Stimulated activated CD8-positive, alpha-beta memory T cell treated with anti-CD3 and anti-CD28 coated beads, Interleukin-12 subunit alpha, Interleukin-12 subunit beta, amount 100 ng/mL, for 24 hours (primary cell): ENCODE data around the gene DCLK3.

Experiments
- DNase-seq: peaks from one replicate; pipeline ENCODE4 v3.0.0-alpha.2; 2020; ENCODE audit errors: extremely low read depth

Gene DCLK3, protein sequence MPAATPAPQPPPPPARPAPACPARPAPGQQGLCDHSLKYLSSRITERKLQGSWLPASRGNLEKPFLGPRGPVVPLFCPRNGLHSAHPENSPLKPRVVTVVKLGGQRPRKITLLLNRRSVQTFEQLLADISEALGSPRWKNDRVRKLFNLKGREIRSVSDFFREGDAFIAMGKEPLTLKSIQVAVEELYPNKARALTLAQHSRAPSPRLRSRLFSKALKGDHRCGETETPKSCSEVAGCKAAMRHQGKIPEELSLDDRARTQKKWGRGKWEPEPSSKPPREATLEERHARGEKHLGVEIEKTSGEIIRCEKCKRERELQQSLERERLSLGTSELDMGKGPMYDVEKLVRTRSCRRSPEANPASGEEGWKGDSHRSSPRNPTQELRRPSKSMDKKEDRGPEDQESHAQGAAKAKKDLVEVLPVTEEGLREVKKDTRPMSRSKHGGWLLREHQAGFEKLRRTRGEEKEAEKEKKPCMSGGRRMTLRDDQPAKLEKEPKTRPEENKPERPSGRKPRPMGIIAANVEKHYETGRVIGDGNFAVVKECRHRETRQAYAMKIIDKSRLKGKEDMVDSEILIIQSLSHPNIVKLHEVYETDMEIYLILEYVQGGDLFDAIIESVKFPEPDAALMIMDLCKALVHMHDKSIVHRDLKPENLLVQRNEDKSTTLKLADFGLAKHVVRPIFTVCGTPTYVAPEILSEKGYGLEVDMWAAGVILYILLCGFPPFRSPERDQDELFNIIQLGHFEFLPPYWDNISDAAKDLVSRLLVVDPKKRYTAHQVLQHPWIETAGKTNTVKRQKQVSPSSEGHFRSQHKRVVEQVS

GRCh38 chr3:36763850-36764703, at the start of gene DCLK3:
TSS of gene DCLK3 (minus strand) at chr3:36764553. CDS start at chr3:36764263, 290 bp downstream.
- DNase-seq: no peak

GRCh38 chr3:36813305-36813704, 49.0 kb upstream of the DCLK3 start:
- no peak for DNase-seq

DNA sequence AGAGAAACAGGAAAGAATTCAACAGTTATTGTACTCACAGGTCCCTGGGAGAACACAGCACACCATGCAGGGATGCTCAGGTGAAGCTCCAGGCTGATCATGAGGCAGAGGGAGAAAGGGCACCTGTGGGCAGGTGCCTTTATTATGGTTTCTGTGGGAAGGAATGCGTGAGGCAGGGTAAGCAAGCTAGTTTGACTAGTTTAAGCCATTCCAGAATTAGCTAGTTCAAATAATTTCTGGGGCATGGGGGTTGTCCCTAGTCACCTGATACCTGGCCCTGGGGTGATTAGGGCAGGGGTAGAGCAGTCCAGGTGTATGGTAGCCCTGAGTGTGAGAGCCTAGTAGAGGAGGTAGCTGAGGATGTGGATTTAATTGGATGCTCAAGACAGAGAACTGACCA, 47.9 kb upstream of the DCLK3 start:
- DNase-seq: no peak

- DNase-seq: no peak
Measured at GRCh38 chr3:36811768-36812167, 47.4 kb upstream of the DCLK3 start.

GRCh38 chr3:36804295-36805055, 40.1 kb upstream of the DCLK3 start:
- no peak for DNase-seq

GRCh38 chr3:36803091-36803791, 38.9 kb upstream of the DCLK3 start:
- no peak for DNase-seq

DNA sequence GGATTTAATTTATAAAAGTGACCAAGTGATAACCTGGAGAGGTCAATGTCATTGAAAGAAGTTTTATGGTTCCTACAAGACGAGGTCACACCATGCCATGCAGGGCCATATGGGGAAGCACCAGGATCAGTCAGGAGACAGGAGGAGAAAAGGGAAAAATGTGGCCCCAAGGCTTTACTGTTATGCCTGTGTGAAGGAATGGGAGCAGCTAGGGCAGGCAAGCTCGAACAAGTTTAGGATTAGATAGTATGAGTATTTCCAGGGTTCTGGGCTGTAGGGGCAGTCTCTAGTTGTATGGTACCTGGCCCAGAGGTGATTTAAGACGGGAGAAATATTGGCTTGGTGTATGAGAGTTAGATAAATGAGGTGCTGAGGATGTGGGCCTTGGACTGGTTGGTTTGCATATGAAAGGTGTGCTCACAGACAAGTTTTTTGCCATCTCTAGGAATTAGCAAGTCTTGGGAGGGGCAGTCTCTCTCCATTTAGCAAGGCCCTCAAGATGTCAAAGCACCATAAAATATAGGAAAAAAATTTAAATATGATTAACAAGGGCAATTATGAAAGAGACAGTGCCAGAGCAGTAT, 36.3 kb upstream of the DCLK3 start:
- DNase-seq: no peak

DNA sequence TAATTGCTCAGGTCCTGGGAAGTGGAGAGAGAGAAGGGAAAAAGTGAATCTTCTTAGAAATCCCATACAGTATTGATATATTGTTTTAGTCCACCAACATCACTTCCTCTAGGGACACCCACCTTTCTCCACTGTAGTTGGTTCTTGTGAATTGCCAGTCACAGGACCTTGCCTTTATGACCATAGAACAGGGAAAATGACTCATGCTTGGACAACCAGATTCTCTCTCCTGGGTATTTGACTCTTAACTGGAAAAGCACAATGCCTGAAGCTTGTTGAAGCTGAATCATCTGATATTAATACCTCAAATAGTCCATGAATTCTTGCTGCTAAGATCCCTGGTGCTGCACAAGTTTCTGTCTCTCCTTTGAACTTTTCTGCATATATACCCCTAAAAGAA, 32.5 kb upstream of the DCLK3 start:
- no peak for DNase-seq

DNA sequence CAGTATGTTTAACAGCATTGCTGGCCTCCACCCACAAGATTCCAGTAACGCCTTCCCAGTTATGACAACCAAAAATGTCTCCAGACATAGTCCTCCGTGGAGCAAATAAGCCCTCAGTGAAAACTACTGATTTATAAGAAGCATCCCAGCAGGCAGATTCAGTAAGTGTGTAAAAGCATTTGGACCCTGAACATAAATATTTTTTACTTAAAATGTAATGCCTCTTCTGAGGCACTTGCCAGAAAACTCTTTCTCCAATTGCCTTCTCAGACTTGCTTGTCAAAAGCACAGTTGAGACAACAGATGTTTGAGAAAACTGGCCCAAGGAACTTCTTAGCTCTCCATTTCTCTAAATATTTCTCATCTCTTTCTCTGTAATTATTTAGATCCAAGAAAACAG, 31.8 kb upstream of the DCLK3 start:
- no peak for DNase-seq

- DNase-seq: no peak
Measured at GRCh38 chr3:36795622-36796021, 31.3 kb upstream of the DCLK3 start.

DNA sequence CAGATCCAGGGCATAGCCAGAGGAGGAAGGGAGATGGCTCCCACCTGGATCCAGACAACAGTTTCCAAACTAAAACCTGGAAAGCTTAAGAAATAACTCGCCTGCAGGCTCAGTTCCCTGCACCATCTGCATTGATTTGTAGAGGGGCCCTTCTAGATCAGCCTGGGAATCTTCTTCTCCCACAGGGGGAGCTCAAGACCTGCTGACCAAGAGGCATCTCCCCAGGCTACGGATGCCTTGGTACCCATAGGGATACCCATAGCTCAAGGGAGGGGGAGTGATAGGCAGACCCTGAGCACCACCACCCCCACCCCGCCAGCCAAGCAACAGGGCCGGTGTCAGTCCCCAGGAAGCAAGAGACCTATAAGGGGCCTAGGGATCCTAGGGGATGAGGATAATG, 28.0 kb upstream of the DCLK3 start:
- DNase-seq: no peak

DNA sequence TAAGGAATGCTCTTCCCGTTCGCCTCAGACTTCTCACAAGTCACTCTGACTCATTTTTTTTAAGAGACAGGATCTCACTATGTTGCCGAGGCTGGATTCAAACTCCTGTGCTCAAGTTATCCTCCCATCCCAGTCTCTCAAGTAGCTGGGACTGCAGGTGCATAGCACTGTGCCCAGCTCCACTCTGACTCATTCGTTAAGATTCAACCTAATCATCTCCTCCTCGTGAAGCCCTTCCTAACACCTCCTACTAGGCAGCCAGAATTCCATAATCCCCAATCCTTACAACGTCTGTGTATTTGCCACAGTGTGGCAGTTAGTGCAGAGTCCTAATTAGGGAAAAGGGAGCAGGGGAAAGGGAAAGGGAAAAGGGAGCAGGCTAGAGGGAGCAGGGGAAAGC, 26.4 kb upstream of the DCLK3 start:
- DNase-seq: no peak

GRCh38 chr3:36786921-36787890, 22.9 kb upstream of the DCLK3 start:
- no peak for DNase-seq

- DNase-seq: no peak
Measured at GRCh38 chr3:36784138-36784635, 19.8 kb upstream of the DCLK3 start.

DNA sequence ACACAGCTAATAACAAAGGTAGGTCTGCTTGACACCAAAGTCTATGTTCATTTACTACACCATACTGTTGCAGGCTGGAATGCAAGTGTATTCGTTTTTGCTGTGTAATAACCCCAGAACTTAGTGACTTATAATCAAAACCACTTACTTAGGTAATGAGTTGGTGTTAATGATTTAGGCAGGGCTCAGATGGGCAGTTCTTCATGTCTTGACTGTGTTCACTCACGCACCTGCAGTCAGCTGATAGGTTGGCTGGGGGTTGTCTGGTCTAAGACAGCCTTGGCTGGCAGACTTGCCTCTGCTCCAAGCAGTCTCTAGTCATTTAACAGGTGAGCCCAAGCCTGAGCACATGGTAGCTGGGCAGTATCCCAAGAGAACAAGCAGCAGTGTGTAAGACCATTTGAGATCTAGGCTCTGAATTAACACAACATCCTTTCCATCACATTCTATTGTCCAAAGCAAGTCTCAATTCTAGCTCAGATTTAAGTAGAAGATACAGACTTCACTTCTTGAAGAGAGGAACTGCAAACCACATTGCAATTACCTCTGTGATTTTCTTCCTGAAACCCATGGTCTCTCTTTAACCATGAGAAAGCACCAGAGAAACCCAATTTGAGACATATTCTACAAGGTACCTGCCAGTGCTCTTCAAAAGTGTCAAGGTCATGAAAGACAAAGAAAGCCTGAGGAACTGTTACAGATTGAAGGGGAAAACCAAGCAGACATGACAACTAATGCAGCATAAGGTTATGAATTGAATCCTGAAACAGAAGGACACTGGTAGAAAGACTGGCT, 13.3 kb upstream of the DCLK3 start:
- no peak for DNase-seq

GRCh38 chr3:36776436-36776835, 12.1 kb upstream of the DCLK3 start:
- no peak for DNase-seq

- no peak for DNase-seq
Measured at GRCh38 chr3:36774052-36774451, 9.7 kb upstream of the DCLK3 start.

GRCh38 chr3:36771931-36772330, 7.6 kb upstream of the DCLK3 start:
- no peak for DNase-seq
